GM19452 (cell line): ENCODE measurements around the gene DNMT3A.
"Not testable (repeated sequence)": the region's sequence is repeated elsewhere in the genome, so short reads cannot be mapped to it uniquely, and the experiment has no call there.

Experiments
- ATAC-seq: cut with Tn5 transposase; IDR thresholded peaks from one replicate; pipeline ENCODE4 v1.9.1; 2021; ENCODE audit not compliant: unreplicated experiment

The DNMT3A gene

GRCh38 chr2:25286723-25287483, 54.8 kb downstream of the DNMT3A start:
- no peak for ATAC-seq

GRCh38 chr2:25286025-25286400, 55.7 kb downstream of the DNMT3A start:
- peak; percentile 76 for ATAC-seq

GRCh38 chr2:25285265-25286024, 56.3 kb downstream of the DNMT3A start:
- no peak for ATAC-seq

- no peak for ATAC-seq
Measured at GRCh38 chr2:25284756-25285155, 57.0 kb downstream of the DNMT3A start.

- no peak for ATAC-seq
Measured at GRCh38 chr2:25283921-25284320, 57.8 kb downstream of the DNMT3A start.

GRCh38 chr2:25281941-25282340, 59.8 kb downstream of the DNMT3A start:
- ATAC-seq, result no peak

- no peak for ATAC-seq
Measured at GRCh38 chr2:25281522-25281921, 60.2 kb downstream of the DNMT3A start.

- no peak for ATAC-seq
Measured at GRCh38 chr2:25280051-25280687, 61.6 kb downstream of the DNMT3A start.

GRCh38 chr2:25279091-25279651, 62.6 kb downstream of the DNMT3A start:
- peak; percentile 82 for ATAC-seq

GRCh38 chr2:25276569-25277465, 64.9 kb downstream of the DNMT3A start:
- ATAC-seq, result peak; percentile 29

GRCh38 chr2:25275575-25275965, 66.2 kb downstream of the DNMT3A start:
- ATAC-seq, result no peak

- ATAC-seq, result no peak
Measured at GRCh38 chr2:25274868-25275574, 66.7 kb downstream of the DNMT3A start.

GRCh38 chr2:25273985-25274535, 67.7 kb downstream of the DNMT3A start:
- ATAC-seq, result no peak

GRCh38 chr2:25272705-25273104, 69.0 kb downstream of the DNMT3A start:
- ATAC-seq, result not testable (repeated sequence)

GRCh38 chr2:25270061-25270460, 71.7 kb downstream of the DNMT3A start:
- no peak for ATAC-seq

- ATAC-seq, result no peak
Measured at GRCh38 chr2:25269233-25269632, 72.5 kb downstream of the DNMT3A start.

- ATAC-seq, result no peak
Measured at GRCh38 chr2:25268139-25268538, 73.6 kb downstream of the DNMT3A start.

GRCh38 chr2:25266399-25266798, 75.3 kb downstream of the DNMT3A start:
- ATAC-seq, result no peak

- no peak for ATAC-seq
Measured at GRCh38 chr2:25265802-25266201, 75.9 kb downstream of the DNMT3A start.

GRCh38 chr2:25265001-25265400, 76.7 kb downstream of the DNMT3A start:
- ATAC-seq, result no peak
